ENCODE results near the gene ATAD3C.

ATAD3C gene

GRCh38 chr1:1430114-1430982 lies 19.1 kb upstream of the ATAD3C start:
- DNase-seq (ENCODE audit: insufficient read length, low spot score) (no peak), FAIRE-seq (no peak)

GRCh38 chr1:1430992-1431844 lies 18.3 kb upstream of the ATAD3C start:
- DNase-seq (ENCODE audit: insufficient read length, low spot score) (no peak), FAIRE-seq (no peak)

GRCh38 chr1:1431845-1432273 lies 17.6 kb upstream of the ATAD3C start:
- no peak for FAIRE-seq

GRCh38 chr1:1432274-1432950 lies 17.1 kb upstream of the ATAD3C start:
- DNase-seq (ENCODE audit: insufficient read length, low spot score) = no peak
- FAIRE-seq = no peak

More at GRCh38 chr1:1431845-1432273, 17.6 kb upstream of the ATAD3C start:
- DNase-seq (ENCODE audit: insufficient read length, low spot score) = no peak

- DNase-seq (ENCODE audit: insufficient read length, low spot score) (no peak), FAIRE-seq (no peak)
Observed at GRCh38 chr1:1432951-1433803, 16.3 kb upstream of the ATAD3C start.

- DNase-seq (ENCODE audit: insufficient read length, low spot score) = no peak
- no peak for FAIRE-seq
Observed at GRCh38 chr1:1433804-1434130, 15.7 kb upstream of the ATAD3C start.

- no peak for DNase-seq (ENCODE audit: insufficient read length, low spot score)
- no peak for FAIRE-seq
Observed at GRCh38 chr1:1434131-1434823, 15.2 kb upstream of the ATAD3C start.

- DNase-seq (ENCODE audit: insufficient read length, low spot score) = no peak
- no peak for FAIRE-seq
Observed at GRCh38 chr1:1434824-1435105, 14.7 kb upstream of the ATAD3C start.

GRCh38 chr1:1435106-1435903 lies 14.2 kb upstream of the ATAD3C start, which contains the start of gene VWA1:
Gene VWA1 (plus strand): TSS chr1:1435690. CDS start chr1:1435749, 59 bp downstream.
- FAIRE-seq = peak; percentile 92
- DNase-seq (ENCODE audit: insufficient read length, low spot score) = peak; percentile 71

- DNase-seq (ENCODE audit: insufficient read length, low spot score) (no peak), FAIRE-seq (no peak)
Observed at GRCh38 chr1:1435911-1436629, 13.4 kb upstream of the ATAD3C start.

- FAIRE-seq = no peak
- no peak for DNase-seq (ENCODE audit: insufficient read length, low spot score)
Observed at GRCh38 chr1:1436630-1437032, 12.9 kb upstream of the ATAD3C start.

- DNase-seq (ENCODE audit: insufficient read length, low spot score) (no peak), FAIRE-seq (no peak)
Observed at GRCh38 chr1:1437033-1437903, 12.2 kb upstream of the ATAD3C start.

GRCh38 chr1:1437904-1438376 lies 11.5 kb upstream of the ATAD3C start:
- no peak for FAIRE-seq
- no peak for DNase-seq (ENCODE audit: insufficient read length, low spot score)

GRCh38 chr1:1438531-1439381 lies 10.7 kb upstream of the ATAD3C start:
- DNase-seq (ENCODE audit: insufficient read length, low spot score) (no peak), FAIRE-seq (no peak)

- no peak for FAIRE-seq
- DNase-seq (ENCODE audit: insufficient read length, low spot score) = no peak
Observed at GRCh38 chr1:1439546-1440261, 9.8 kb upstream of the ATAD3C start.
